GM19467 (cell line): ENCODE results near the gene AP2M1.
A peak's percentile ranks its signal among the peaks of the same experiment; 100 is the strongest.

Experiments
- ATAC-seq: cut with Tn5 transposase; IDR thresholded peaks from one replicate; pipeline ENCODE4 v1.9.1; 2021; ENCODE audit warnings: mild to moderate bottlenecking, moderate library complexity; ENCODE audit not compliant: unreplicated experiment

Gene AP2M1

GRCh38 chr3:184218814-184219213 lies 44.2 kb downstream of the AP2M1 start:
- ATAC-seq = no peak

- ATAC-seq = no peak
Observed at GRCh38 chr3:184222521-184222920, 47.9 kb downstream of the AP2M1 start.

- no peak for ATAC-seq
Observed at GRCh38 chr3:184223946-184224345, 49.3 kb downstream of the AP2M1 start.

GRCh38 chr3:184227481-184227935 lies 52.9 kb downstream of the AP2M1 start:
- no peak for ATAC-seq

GRCh38 chr3:184228376-184229137 lies 53.9 kb downstream of the AP2M1 start:
- no peak for ATAC-seq

GRCh38 chr3:184229394-184230080 lies 54.9 kb downstream of the AP2M1 start, which contains the start of gene VWA5B2:
Gene VWA5B2 (plus strand): TSS chr3:184229585. CDS start chr3:184230529, 944 bp downstream.
- ATAC-seq = peak; percentile 82

GRCh38 chr3:184230081-184230602 lies 55.5 kb downstream of the AP2M1 start:
- ATAC-seq = no peak

- ATAC-seq = no peak
Observed at GRCh38 chr3:184230603-184231528, 56.2 kb downstream of the AP2M1 start.

GRCh38 chr3:184231671-184232070 lies 57.0 kb downstream of the AP2M1 start:
- no peak for ATAC-seq

- no peak for ATAC-seq
Observed at GRCh38 chr3:184233127-184233843, 58.6 kb downstream of the AP2M1 start.
